Endodermal cell (in vitro differentiated cells): ENCODE measurements around the gene ADORA2A. TPM values are rescaled to one million over a fixed set of nuclear protein-coding genes. Genes with fewer than 3 reads are reported as not detected.

Experiments
- DNase-seq: peaks from one replicate; pipeline ENCODE4 v3.0.0-alpha.2; 2017
- H3K27ac ChIP-seq: 2 replicates; pipeline ENCODE4 v1.5.1; 2013; ENCODE audit warnings: mild to moderate bottlenecking, low read depth, low read length, moderate library complexity
- H3K27me3 ChIP-seq: 2 replicates; pipeline ENCODE4 v1.6.1; 2013; ENCODE audit warnings: mild to moderate bottlenecking, low read length, moderate library complexity; ENCODE audit not compliant: insufficient read depth, control insufficient read depth, poor library complexity, severe bottlenecking
- H3K36me3 ChIP-seq: 2 replicates; pipeline ENCODE4 v1.7.0; 2013; ENCODE audit warnings: mild to moderate bottlenecking, low read length, moderate library complexity; ENCODE audit not compliant: control insufficient read depth, insufficient read depth
- H3K4me1 ChIP-seq: one replicate; pipeline ENCODE4 v1.7.0; 2013; ENCODE audit warnings: low read length; ENCODE audit not compliant: control insufficient read depth, insufficient read depth
- H3K4me3 ChIP-seq: 2 replicates; pipeline ENCODE4 v1.5.1; 2013; ENCODE audit warnings: mild to moderate bottlenecking, low read length, moderate library complexity
- H3K9ac ChIP-seq: 2 replicates; pipeline ENCODE4 v1.6.1; 2013; ENCODE audit warnings: mild to moderate bottlenecking, low read length, moderate library complexity; ENCODE audit not compliant: poor library complexity, severe bottlenecking; ENCODE audit errors: extremely low read depth
- H3K9me3 ChIP-seq: 2 replicates; pipeline ENCODE4 v1.6.1; 2013; ENCODE audit warnings: mild to moderate bottlenecking, low read length, moderate library complexity; ENCODE audit not compliant: control insufficient read depth
- H3K27ac Mint-ChIP-seq: 2 replicates; pipeline ENCODE4 v1.8.0; 2020; ENCODE audit warnings: mixed read lengths
- H3K27me3 Mint-ChIP-seq: 2 replicates; pipeline ENCODE4 v1.8.0; 2021; ENCODE audit warnings: mild to moderate bottlenecking, mixed read lengths; ENCODE audit not compliant: insufficient read depth
- H3K36me3 Mint-ChIP-seq: 2 replicates; pipeline ENCODE4 v1.8.0; 2020; ENCODE audit warnings: low read depth, mixed read lengths
- H3K4me1 Mint-ChIP-seq: 2 replicates; pipeline ENCODE4 v1.8.0; 2020; ENCODE audit warnings: mixed read lengths
- H3K4me3 Mint-ChIP-seq: 2 replicates; pipeline ENCODE4 v1.8.0; 2020; ENCODE audit warnings: mild to moderate bottlenecking, moderate library complexity, mixed read lengths
- H3K9me3 Mint-ChIP-seq: 2 replicates; pipeline ENCODE4 v1.8.0; 2020; ENCODE audit warnings: mild to moderate bottlenecking, mixed read lengths
- CTCF ChIP-seq: fragments of 200-600 bp; sonication (generic); conservative IDR thresholded peaks from 2 replicates; pipeline ENCODE4 v1.5.0; 2021; ENCODE audit warnings: antibody characterized with exemption, mild to moderate bottlenecking
- whole genome bisulfite sequencing, 2 experiments: methylation state at CpG; one replicate each; pipeline versions ENCODE4 v1.1.5 to v1.1.7; 2013; ENCODE audit warnings: missing lambda C conversion rate in 2 of 2, mixed read lengths in 1 of 2; ENCODE audit not compliant: insufficient coverage in 1 of 2, insufficient read length in 1 of 2; 5-methylcytosine and 5-hydroxymethylcytosine counted together
- total RNA-seq, 2 donors: library from RNA; stranded (reverse); fragmentation: NEBNext Ultra II Directional in 1 of 2; extraction: Animal tissue kit (Norgen Biotek cat#: 25700) in 1 of 2; gene quantifications; 2 replicates in 1 of 2; 3 replicates in 1 of 2; pipeline ENCODE4 v1.2.1, GENCODE V29; 2021

The ADORA2A gene
- total RNA-seq, 2 donors from 2014 or later: 4.1 to 4.7 TPM

- no peak for TF ChIP-seq CTCF
- no peaks in the 10 kb centered on the region for H3K27me3 ChIP-seq
- no peak overlapping the region for H3K4me3 Mint-ChIP-seq
- H3K36me3 ChIP-seq: no peaks in the 10 kb centered on the region
- no peak overlapping the region for H3K4me3 ChIP-seq
- H3K36me3 Mint-ChIP-seq: no peaks in the 10 kb centered on the region
- no peaks in the 10 kb centered on the region for H3K9me3 Mint-ChIP-seq
- H3K27ac Mint-ChIP-seq: no peak overlapping the region
- no peaks in the 10 kb centered on the region for H3K4me1 ChIP-seq
- DNase-seq: no peak
- H3K9me3 ChIP-seq: no peaks in the 10 kb centered on the region
- no peak overlapping the region for H3K27ac ChIP-seq
- 91 to 94% methylated on average over 3 of the region's 3 CpGs for WGBS, 2 experiments
- no peak overlapping the region for H3K9ac ChIP-seq
- H3K27me3 Mint-ChIP-seq: no peaks in the 10 kb centered on the region
- peaks cover 2% of the 10 kb centered on the region for H3K4me1 Mint-ChIP-seq
Observed at GRCh38 chr22:24482575-24482974, 55.2 kb downstream of the ADORA2A start.

GRCh38 chr22:24482998-24483397 is 55.6 kb downstream of the ADORA2A start:
- H3K4me1 Mint-ChIP-seq: peaks cover 2% of the 10 kb centered on the region
- H3K9me3 ChIP-seq: no peaks in the 10 kb centered on the region
- H3K27me3 ChIP-seq: no peaks in the 10 kb centered on the region
- no peak overlapping the region for H3K27ac ChIP-seq
- H3K36me3 Mint-ChIP-seq: no peaks in the 10 kb centered on the region
- TF ChIP-seq CTCF: no peak
- H3K4me3 ChIP-seq: no peak overlapping the region
- no peaks in the 10 kb centered on the region for H3K9me3 Mint-ChIP-seq
- WGBS, 2 experiments: 94 to 100% methylated on average over 2 of the region's 2 CpGs
- no peak overlapping the region for H3K4me3 Mint-ChIP-seq
- H3K27me3 Mint-ChIP-seq: no peaks in the 10 kb centered on the region
- no peak overlapping the region for H3K27ac Mint-ChIP-seq
- H3K9ac ChIP-seq: no peak overlapping the region
- H3K4me1 ChIP-seq: no peaks in the 10 kb centered on the region
- no peak for DNase-seq
- H3K36me3 ChIP-seq: no peaks in the 10 kb centered on the region

- Mint-ChIP-seq H3K36me3 (no peaks in the 10 kb centered on the region), H3K27ac (no peak overlapping the region), H3K4me1 (peaks cover 2% of the 10 kb centered on the region), H3K4me3 (no peak overlapping the region), H3K27me3 (no peaks in the 10 kb centered on the region), H3K9me3 (no peaks in the 10 kb centered on the region)
- Histone ChIP-seq H3K4me3 (no peak overlapping the region), H3K36me3 (no peaks in the 10 kb centered on the region), H3K9ac (no peak overlapping the region), H3K27me3 (no peaks in the 10 kb centered on the region), H3K9me3 (no peaks in the 10 kb centered on the region), H3K4me1 (no peaks in the 10 kb centered on the region), H3K27ac (no peak overlapping the region)
- TF ChIP-seq CTCF: no peak
- 74 to 81% methylated on average over 4 to 5 of the region's 5 CpGs for WGBS, 2 experiments
- no peak for DNase-seq
Observed at GRCh38 chr22:24483976-24484545, 56.7 kb downstream of the ADORA2A start.
